Choroid plexus epithelial cell (primary cell): Measurements from ENCODE around the gene PRKN.
A peak's percentile ranks its signal among the peaks of the same experiment; 100 is the strongest.
"Not testable (repeated sequence)": the region's sequence is repeated elsewhere in the genome, so short reads cannot be mapped to it uniquely, and the experiment has no call there.

Source experiments
- DNase-seq: peaks from one replicate; pipeline ENCODE4 v3.0.0-alpha.2; 2010; ENCODE audit warnings: low read depth
- H3K4me3 ChIP-seq: 2 replicates; pipeline ENCODE4 v1.5.1; 2011; ENCODE audit warnings: low read depth, mild to moderate bottlenecking, control low read depth, low read length, moderate library complexity
- CTCF ChIP-seq: conservative IDR thresholded peaks from 2 replicates; pipeline ENCODE4 v1.5.1; 2011; ENCODE audit warnings: low read depth, mild to moderate bottlenecking, control low read depth, inconsistent platforms, low read length, moderate library complexity

The PRKN gene

DNA sequence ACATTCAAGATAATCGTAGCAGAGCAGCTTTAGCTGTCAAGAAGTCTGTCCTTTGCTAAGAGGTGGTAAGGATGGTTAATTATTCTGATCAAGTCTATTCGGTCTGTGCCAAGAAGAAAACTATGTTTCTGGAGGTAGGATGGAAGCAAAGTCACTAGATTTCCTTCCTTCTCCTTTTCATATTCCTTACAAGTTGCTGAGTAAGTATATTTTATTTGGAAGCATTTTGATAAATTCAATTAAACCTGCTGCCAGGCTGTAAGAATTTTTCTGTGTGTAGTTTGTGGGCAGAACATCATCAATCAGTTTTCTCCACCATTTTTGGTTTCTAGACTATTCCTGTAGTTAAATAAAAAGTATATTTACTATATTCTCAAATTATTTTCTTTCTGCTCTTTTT, 311.3 kb downstream of the PRKN start:
- H3K4me3 ChIP-seq: no peak overlapping the region
- DNase-seq: no peak
- TF ChIP-seq CTCF: no peak

DNA sequence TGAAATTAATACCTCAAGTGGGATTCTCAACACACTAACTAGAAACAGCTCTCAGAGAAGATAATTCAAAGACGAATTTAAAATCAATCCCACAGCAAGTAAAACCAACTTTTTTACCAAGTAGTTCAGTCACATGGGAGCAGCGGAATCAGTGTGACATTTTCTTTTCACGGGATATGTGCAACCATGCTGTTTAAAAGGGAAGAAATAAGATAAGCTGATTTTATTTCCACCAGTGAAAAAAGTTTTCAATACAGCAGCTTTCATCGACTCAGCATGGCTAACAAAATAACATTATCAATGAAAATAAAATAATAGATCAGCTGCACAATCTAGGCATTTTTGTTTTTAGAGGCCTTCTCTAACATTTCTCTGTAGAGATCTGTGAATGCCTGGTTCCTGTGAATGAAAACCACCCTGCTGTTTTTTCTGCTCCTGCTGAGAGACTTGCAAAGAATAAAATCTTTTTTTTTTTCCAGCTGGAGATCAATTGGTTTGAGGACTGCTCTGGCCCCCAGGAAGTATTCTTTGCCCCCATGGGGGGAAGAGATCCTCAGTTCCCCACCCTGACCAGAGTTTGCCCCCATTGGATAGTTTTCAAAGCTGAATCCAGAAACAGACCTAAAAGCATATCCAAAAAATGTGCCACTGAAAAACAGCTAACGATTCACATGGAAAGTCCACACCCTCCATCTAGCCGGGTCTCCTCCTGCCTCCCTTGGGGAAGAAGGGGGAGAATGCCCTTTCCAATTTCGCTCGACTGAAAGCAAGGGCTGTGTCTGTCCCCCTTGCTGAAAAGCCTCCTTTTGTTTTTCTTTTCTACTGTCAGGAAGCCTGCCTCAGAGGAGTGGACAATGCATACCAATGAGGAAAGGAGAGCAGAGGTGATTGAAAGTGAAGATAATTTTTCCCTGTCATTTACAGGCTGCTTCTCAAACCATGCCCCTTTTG, 317.6 kb downstream of the PRKN start:
- DNase-seq: peak; percentile 2
- no peak overlapping the region for H3K4me3 ChIP-seq
- no peak for TF ChIP-seq CTCF

DNA sequence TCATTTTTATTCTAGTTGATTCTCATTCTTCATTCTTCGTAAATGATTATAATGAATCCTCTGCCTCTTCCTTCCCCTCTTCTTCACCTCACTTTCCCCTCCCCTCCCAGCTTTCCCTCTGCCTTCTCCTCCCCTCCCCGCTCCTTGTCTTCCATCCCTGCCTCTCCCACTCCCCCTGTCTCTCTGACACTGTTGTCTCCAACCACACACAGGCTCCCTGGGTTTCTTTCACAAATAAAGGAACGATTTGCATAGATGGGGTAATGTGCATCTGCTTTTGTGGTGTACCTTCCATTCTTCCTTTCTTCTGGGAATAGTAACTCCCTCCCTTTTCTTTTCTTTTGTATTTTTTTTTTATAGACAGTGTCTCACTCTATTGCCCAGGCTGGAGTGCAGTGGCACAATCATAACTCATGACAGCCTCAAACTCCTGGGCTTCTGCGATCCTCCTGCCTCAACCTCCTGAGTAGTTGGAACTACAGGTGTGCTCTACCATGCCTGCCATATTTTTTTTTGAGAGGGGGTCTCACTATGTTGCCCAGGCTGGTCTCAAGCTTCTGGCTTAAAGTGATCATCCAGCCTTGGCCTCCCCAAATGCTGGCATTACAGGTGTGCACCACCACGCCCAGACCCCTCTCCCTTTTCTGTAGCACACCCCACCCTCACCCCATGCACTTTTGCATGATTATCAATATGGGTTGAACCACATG, 318.6 kb downstream of the PRKN start:
- no peak for DNase-seq
- H3K4me3 ChIP-seq: no peak overlapping the region
- TF ChIP-seq CTCF: no peak

DNA sequence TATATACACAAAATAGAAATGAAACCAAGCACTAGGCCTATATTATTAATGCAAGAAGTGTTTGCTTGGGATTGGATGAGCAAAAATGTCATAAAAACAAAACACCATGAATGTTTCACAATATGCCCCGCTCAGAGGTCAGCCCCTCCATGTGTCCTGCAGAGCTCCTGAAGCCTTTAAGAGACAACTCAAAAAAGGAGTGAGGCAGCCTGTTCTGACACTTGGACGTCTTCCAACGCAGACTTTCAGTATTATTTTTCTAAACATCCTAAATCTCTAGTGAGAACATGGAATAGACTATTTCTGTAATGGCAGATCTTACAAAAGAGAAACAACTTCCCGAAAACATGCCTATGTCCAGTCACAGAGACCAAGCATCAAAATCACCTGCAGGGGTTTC, 322.6 kb downstream of the PRKN start:
- no peak for TF ChIP-seq CTCF
- no peak overlapping the region for H3K4me3 ChIP-seq
- DNase-seq: peak; percentile 24

DNA sequence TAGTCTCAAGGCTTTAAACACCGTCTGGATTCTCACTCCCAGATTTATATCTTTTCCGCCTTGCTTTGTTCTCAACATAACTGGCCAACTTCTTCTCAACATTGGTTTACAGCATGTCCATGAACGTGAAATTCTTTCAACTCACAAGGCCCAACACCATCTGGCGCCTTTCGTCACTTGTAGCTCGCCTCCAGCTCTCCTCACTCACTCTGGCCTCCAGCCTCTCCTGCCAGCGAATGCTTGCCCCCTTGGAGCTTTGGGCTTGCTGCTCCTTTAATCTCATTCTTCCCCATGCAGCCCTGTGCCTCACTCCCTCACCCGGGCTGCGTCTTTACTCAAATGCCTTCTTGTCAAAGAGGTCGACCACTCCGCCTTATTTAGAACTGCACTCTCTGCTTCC, 324.5 kb downstream of the PRKN start:
- H3K4me3 ChIP-seq: no peak overlapping the region
- no peak for TF ChIP-seq CTCF

GRCh38 chr6:162395181-162395580, 332.4 kb downstream of the PRKN start:
- DNase-seq: no peak
- no peak overlapping the region for H3K4me3 ChIP-seq
- TF ChIP-seq CTCF: no peak

More for the DNA sequence above, 324.5 kb downstream of the PRKN start:
- DNase-seq: no peak

DNA sequence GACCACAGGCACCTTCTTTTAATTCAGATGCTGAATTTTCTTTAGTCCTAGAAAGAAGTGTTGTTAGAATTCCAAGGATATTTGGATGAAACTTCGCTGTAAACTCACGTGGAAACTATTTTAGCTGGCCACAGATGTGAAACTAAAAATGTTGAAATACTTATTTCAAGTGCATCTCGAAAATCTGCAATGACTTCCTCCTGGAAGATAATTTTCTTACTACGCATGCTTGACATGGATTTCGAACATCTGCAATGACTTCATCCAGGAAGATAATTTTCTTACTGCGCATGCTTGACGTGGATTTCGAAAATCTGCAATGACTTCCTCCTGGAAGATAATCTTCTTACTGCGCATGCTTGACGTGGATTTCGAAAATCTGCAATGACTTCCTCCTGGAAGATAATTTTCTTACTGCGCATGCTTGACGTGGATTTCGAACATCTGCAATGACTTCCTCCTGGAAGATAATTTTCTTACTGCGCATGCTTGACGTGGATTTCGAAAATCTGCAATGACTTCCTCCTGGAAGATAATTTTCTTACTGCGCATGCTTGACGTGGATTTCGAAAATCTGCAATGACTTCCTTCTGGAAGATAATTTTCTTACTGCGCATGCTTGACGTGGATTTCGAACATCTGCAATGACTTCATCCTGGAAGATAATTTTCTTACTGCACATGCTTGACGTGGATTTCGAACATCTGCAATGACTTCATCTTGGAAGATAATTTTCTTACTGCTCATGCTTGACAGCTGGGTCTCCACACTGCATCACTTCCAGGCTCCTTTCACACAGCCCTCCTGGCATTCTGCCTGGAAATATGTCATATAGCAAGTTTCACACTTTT, 336.4 kb downstream of the PRKN start:
- peak; percentile 50 for DNase-seq
- H3K4me3 ChIP-seq: not testable (repeated sequence)
